ENCODE data around the gene CLK3.

DNA sequence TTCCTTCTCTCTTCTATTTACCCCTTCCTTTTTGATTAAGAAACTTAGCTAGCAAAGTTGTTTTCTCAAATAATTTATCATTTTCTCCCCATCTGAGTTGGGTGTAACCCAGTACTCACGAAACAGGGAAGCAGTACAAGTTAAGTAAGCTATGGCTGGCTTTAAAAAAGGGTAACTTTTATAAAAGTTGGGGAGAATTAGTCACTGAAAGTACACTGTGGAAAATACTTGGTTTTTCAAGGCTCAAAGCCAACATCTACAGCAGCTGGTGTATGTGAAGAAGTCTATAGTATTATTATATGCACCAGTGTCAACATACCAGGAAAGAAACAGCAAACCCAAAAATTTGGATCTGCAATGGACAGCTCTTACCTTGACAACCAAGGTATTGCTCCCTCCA, 25.5 kb downstream of the CLK3 start:
- TF ChIP-seq YY1 (IDR thresholded peaks at IDR 0.05; ENCODE audit: insufficient read depth, insufficient read length) = no peak
- no peak for TF ChIP-seq ZNF274 (IDR thresholded peaks at IDR 0.05; ENCODE audit: low read depth, low read length)

Data from NT2/D1 (cell line).